ENCODE results near the gene KLHDC1. TPM values are rescaled to one million over a fixed set of nuclear protein-coding genes. Genes with fewer than 3 reads are reported as not detected.

KLHDC1 gene
- total and polyA plus RNA-seq, 8 donors: 3.5 to 9.4 (median 6.5) TPM

DNA sequence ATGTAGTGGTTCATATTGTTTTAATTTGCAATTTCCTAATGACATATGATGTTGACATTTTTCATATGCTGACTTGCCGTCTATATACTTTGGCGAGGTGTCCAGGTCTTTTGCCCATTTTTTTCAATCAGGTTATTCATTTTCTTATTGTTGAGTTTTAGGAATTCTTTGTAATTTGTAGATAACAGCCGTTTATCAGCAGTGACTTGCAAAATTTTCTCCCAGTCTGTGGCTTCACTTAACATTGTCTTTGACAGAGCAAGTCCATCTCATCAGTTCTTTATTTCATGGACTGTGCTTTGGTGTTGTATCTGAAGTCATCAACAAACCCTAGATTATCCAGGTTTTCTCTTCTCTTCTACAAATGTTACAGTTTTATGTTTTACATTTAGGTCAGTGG, 62.5 kb downstream of the KLHDC1 start:
- Histone ChIP-seq H3K4me3 (no peak overlapping the region), H3K9me3 (no peaks in the 10 kb centered on the region), H3K27me3 (no peaks in the 10 kb centered on the region), H3K36me3 (no peaks in the 10 kb centered on the region), H3K4me1 (no peaks in the 10 kb centered on the region), H3K27ac (no peak overlapping the region)
- ATAC-seq (no peak), DNase-seq (no peak)
- TF ChIP-seq, protein P1, sequence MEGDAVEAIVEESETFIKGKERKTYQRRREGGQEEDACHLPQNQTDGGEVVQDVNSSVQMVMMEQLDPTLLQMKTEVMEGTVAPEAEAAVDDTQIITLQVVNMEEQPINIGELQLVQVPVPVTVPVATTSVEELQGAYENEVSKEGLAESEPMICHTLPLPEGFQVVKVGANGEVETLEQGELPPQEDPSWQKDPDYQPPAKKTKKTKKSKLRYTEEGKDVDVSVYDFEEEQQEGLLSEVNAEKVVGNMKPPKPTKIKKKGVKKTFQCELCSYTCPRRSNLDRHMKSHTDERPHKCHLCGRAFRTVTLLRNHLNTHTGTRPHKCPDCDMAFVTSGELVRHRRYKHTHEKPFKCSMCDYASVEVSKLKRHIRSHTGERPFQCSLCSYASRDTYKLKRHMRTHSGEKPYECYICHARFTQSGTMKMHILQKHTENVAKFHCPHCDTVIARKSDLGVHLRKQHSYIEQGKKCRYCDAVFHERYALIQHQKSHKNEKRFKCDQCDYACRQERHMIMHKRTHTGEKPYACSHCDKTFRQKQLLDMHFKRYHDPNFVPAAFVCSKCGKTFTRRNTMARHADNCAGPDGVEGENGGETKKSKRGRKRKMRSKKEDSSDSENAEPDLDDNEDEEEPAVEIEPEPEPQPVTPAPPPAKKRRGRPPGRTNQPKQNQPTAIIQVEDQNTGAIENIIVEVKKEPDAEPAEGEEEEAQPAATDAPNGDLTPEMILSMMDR (IDR thresholded peaks at IDR 0.05): no peak
- intact Hi-C loops (cut with DNase I): no loop called here

DNA sequence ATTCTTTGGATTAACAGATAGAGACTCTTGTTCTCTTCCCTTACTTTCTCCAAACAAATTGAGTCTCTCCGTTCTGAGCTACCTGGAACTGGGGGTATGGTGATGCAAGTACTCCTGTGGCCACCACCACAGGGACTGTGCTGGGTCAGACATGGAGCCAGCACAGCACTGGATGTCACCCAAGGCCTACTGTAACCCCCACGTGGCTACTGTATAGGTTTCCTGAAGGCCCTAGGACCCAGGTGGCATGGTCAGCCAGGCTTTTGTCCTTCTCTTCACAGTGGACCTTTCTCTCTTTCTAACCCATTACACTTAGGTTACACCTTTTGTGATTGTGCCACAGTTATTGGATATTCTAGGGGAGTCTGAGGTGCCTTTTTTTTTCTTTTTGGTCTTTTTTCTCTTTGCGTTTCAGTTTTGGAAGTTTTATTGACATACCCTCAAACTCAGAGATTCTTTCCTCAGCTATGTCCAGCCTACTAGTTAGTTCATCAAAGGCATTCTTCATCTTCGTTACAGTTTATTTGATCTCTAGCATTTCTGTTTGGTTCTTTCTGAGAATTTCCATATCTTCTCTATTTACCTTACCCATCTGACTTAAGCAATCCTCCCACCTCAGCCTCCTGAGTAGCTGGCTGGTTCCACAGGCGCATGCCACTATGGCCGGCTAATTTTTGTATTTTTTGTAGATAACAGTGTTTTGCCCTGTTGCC, 69.1 kb downstream of the KLHDC1 start:
- no peak for ATAC-seq
- Histone ChIP-seq H3K27ac (no peak overlapping the region), H3K9me3 (no peaks in the 10 kb centered on the region), H3K4me3 (no peak overlapping the region), H3K36me3 (no peaks in the 10 kb centered on the region), H3K27me3 (no peaks in the 10 kb centered on the region), H3K4me1 (peaks cover 0 to 4% of the 10 kb centered on the region in 2 donors)
- intact Hi-C loops (cut with DNase I): no loop called here
- TF ChIP-seq, protein P1 (IDR thresholded peaks at IDR 0.05): no peak
- DNase-seq: no peak

DNA sequence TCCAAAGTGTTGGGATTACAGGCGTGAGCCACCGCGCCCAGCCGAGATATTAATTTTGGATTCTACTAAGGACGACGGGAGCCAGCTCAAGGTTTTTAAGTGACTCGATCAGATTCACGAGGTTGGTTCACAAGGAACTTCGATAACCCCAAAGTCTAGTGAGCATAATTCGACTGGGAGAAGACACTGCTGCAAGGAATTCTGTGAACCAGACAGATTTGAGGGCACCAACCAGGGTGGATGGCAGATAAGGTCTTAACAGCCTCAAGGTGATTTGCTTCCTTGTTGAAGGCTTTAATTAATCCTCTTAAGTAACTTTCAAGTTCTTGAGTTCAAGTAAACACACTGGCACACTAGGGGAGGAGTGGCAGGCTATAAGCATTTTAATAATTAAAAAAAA, 73.9 kb downstream of the KLHDC1 start:
- no peaks in the 10 kb centered on the region for H3K9me3 ChIP-seq
- TF ChIP-seq, protein P1 (IDR thresholded peaks at IDR 0.05): no peak
- intact Hi-C loops (cut with DNase I): no loop called here

DNA sequence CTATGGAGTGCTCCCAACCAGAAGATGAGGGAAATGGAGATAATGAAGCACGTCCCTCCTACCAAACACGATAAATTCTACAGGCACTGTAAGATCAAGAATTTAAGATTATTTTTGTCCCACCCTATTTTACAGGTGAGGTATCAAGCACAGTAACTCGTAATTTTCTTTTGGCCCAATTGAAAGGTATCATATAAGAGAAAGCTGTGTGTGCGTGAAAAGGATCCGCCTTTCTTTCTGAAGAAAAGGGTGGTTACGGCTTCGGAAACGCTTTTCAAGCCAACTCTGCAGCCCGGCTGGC, 74.3 kb downstream of the KLHDC1 start:
- H3K27ac ChIP-seq: peak overlapping the region; percentile 94 to 99
- no peaks in the 10 kb centered on the region for H3K9me3 ChIP-seq
- intact Hi-C loops (cut with DNase I): no loop called here
- no peak for ATAC-seq
- TF ChIP-seq, protein P1 (IDR thresholded peaks at IDR 0.05): no peak
- H3K4me3 ChIP-seq: peak overlapping the region; percentile 91 to 92
- H3K36me3 ChIP-seq: peaks cover 0 to 6% of the 10 kb centered on the region in 2 donors
- H3K4me1 ChIP-seq: peaks cover 9 to 38% of the 10 kb centered on the region in 2 donors
- H3K27me3 ChIP-seq: no peaks in the 10 kb centered on the region
- no peak for DNase-seq

More for the DNA sequence above, 73.9 kb downstream of the KLHDC1 start:
- Histone ChIP-seq H3K36me3 (peaks cover 0 to 2% of the 10 kb centered on the region in 2 donors), H3K4me1 (peaks cover 9 to 38% of the 10 kb centered on the region in 2 donors), H3K4me3 (peak overlapping the region; percentile 91 to 92), H3K27ac (peak overlapping the region; percentile 94 to 99), H3K27me3 (no peaks in the 10 kb centered on the region)
- peak in 1 of 4 donors; percentile 19 for DNase-seq
- no peak for ATAC-seq

DNA sequence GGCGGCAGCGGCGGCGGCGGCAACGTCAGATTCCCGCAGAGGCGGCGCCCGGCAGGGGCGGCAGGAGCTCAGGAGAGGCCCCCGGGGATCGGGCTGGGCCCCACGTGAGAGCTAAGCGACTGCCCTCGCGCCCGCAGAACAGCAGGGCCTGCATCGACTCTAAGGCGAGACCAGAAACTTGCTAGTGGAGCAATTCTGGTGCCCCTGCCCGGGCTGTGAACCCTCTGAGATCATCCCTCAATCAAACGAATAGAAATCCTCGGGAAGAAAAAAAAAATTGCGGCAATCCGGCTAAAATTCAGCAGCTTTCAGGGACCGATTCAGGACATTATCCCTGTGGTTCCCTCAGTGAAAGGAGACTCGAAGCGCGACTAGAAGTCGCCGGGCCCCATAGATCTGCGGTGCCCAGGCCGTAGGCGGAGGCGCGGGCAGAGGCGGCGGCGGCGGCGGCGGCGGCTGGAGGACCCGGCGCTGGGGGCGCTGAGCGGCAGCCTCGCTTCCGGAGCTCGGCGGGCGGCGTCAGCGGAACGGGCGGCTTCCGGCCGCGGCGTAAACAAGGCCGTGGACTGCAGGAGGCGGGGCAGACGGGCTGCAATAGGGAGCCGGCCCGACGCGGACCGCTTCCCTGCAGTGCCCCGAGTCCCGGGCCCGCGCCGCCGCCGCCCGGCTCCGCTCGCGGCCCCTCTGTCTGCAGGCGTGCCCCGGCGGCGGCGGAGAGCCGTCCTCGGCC, 74.8 kb downstream of the KLHDC1 start, which contains the start of gene KLHDC2:
Gene KLHDC2, plus strand, starts transcription at position 583 of the 730 bp plus-strand sequence. CDS start 316 bp downstream, outside the sequence.
- H3K36me3 ChIP-seq: peaks cover 0 to 11% of the 10 kb centered on the region in 2 donors
- ATAC-seq (peak; percentile 86), DNase-seq (peak; percentile 84 to 99 (median 93))
- TF ChIP-seq, protein P1 (IDR thresholded peaks at IDR 0.05): peak in 1 of 2 donors; percentile 17
- no peaks in the 10 kb centered on the region for H3K9me3 ChIP-seq
- H3K27ac ChIP-seq: peak within 1 kb of the TSS; percentile 94 to 99
- H3K4me1 ChIP-seq: peaks cover 9 to 38% of the 10 kb centered on the region in 2 donors
- H3K27me3 ChIP-seq: no peaks in the 10 kb centered on the region
- intact Hi-C loops (cut with DNase I): no loop called here
- H3K4me3 ChIP-seq: peak within 1 kb of the TSS; percentile 91 to 92

Measured in left lung (tissue), 10 donors.